HEK293 (cell line): ENCODE results near the gene AMMECR1.

Experiments used
- CTCF ChIP-seq: fragments of 450-650 bp; formaldehyde crosslinking; IDR thresholded peaks from 2 replicates; pipeline ENCODE4 v1.5.1; 2016; ENCODE audit warnings: missing biosample characterization, missing genetic modification characterization
- HOXA7 ChIP-seq: sonication (generic); formaldehyde crosslinking; IDR thresholded peaks from 2 replicates; pipeline ENCODE4 v1.8.1; 2022; ENCODE audit warnings: missing genetic modification reagents, borderline replicate concordance
- KLF16 ChIP-seq: fragments of 450-650 bp; formaldehyde crosslinking; IDR thresholded peaks from 2 replicates; pipeline ENCODE4 v1.5.1; 2017; ENCODE audit warnings: missing biosample characterization, missing genetic modification characterization
- SALL2 ChIP-seq: fragments of 450-650 bp; formaldehyde crosslinking; IDR thresholded peaks from 2 replicates; pipeline ENCODE4 v1.5.0; 2017; ENCODE audit warnings: missing biosample characterization, mild to moderate bottlenecking, missing genetic modification characterization, borderline replicate concordance
- ZBTB7A ChIP-seq: fragments of 450-650 bp; formaldehyde crosslinking; IDR thresholded peaks from 2 replicates; pipeline ENCODE4 v1.5.1; 2016; ENCODE audit warnings: low read depth, missing biosample characterization, missing genetic modification characterization
- ZNF114 ChIP-seq: fragments of 450-650 bp; formaldehyde crosslinking; IDR thresholded peaks from 2 replicates; pipeline ENCODE4 v1.5.0; 2017; ENCODE audit warnings: missing biosample characterization, missing genetic modification characterization
- ZNF202 ChIP-seq: fragments of 450-650 bp; formaldehyde crosslinking; IDR thresholded peaks from 2 replicates; pipeline ENCODE4 v1.5.1; 2016; ENCODE audit warnings: missing biosample characterization, missing genetic modification characterization, borderline replicate concordance
- ZNF514 ChIP-seq: fragments of 450-650 bp; formaldehyde crosslinking; IDR thresholded peaks from 2 replicates; pipeline ENCODE4 v1.5.1; 2016; ENCODE audit warnings: missing biosample characterization, missing genetic modification characterization
- TF ChIP-seq, protein P1 (sequence below): fragments of 450-650 bp; formaldehyde crosslinking; IDR thresholded peaks from 2 replicates; pipeline ENCODE4 v1.5.1; 2016; ENCODE audit warnings: missing biosample characterization, missing genetic modification characterization, low read depth
- TF ChIP-seq, protein P2 (sequence below): fragments of 450-650 bp; formaldehyde crosslinking; IDR thresholded peaks from 2 replicates; pipeline ENCODE4 v1.5.1; 2016; ENCODE audit warnings: missing biosample characterization, missing genetic modification characterization

DNA sequence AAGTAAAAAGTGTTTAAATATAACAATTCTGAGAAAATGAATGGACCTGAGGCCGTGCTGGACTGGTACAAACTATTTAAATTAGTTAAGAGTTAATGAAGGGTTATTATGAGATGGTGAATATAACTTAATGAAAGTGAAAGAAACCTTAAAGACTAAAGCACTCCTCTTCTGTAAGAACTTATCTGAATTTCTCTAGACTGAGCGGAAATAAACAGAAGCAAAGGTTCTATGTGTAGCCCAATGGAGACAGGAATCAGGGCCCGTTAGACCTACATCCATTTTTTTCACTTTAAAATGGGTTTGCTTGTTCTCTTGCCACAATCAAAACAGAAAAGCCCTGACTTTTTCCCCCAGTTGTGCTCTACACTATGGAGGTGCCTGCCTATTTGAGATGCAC, 14.9 kb downstream of the AMMECR1 start:
- no peak for TF ChIP-seq CTCF (tag by site-specific recombination)
- TF ChIP-seq KLF16, result no peak
- no peak for TF ChIP-seq SALL2 (tag by site-specific recombination)
- TF ChIP-seq, protein P1, sequence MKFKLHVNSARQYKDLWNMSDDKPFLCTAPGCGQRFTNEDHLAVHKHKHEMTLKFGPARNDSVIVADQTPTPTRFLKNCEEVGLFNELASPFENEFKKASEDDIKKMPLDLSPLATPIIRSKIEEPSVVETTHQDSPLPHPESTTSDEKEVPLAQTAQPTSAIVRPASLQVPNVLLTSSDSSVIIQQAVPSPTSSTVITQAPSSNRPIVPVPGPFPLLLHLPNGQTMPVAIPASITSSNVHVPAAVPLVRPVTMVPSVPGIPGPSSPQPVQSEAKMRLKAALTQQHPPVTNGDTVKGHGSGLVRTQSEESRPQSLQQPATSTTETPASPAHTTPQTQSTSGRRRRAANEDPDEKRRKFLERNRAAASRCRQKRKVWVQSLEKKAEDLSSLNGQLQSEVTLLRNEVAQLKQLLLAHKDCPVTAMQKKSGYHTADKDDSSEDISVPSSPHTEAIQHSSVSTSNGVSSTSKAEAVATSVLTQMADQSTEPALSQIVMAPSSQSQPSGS, result no peak
- TF ChIP-seq, protein P2, sequence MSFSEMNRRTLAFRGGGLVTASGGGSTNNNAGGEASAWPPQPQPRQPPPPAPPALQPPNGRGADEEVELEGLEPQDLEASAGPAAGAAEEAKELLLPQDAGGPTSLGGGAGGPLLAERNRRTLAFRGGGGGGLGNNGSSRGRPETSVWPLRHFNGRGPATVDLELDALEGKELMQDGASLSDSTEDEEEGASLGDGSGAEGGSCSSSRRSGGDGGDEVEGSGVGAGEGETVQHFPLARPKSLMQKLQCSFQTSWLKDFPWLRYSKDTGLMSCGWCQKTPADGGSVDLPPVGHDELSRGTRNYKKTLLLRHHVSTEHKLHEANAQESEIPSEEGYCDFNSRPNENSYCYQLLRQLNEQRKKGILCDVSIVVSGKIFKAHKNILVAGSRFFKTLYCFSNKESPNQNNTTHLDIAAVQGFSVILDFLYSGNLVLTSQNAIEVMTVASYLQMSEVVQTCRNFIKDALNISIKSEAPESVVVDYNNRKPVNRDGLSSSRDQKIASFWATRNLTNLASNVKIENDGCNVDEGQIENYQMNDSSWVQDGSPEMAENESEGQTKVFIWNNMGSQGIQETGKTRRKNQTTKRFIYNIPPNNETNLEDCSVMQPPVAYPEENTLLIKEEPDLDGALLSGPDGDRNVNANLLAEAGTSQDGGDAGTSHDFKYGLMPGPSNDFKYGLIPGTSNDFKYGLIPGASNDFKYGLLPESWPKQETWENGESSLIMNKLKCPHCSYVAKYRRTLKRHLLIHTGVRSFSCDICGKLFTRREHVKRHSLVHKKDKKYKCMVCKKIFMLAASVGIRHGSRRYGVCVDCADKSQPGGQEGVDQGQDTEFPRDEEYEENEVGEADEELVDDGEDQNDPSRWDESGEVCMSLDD (tag by site-specific recombination), result no peak
- no peak for TF ChIP-seq ZNF114 (tag by site-specific recombination)
- no peak for TF ChIP-seq ZNF514 (tag by site-specific recombination)
- no peak for TF ChIP-seq HOXA7 (CRISPR knock-in tag)
- no peak for TF ChIP-seq ZBTB7A
- no peak for TF ChIP-seq ZNF202 (tag by site-specific recombination)
